CD4-positive, alpha-beta T cell treated with Interleukin-15 for 1 hour (primary cell): ENCODE measurements around the gene PCYT2.

Source experiments
- DNase-seq: peaks from one replicate; pipeline ENCODE4 v3.0.0-alpha.2; 2020

Gene PCYT2

GRCh38 chr17:81942167-81942553, 31.0 kb upstream of the PCYT2 start:
- DNase-seq: no peak

- no peak for DNase-seq
Measured at GRCh38 chr17:81941484-81942166, 30.4 kb upstream of the PCYT2 start.

- no peak for DNase-seq
Measured at GRCh38 chr17:81940538-81941483, 29.6 kb upstream of the PCYT2 start.

GRCh38 chr17:81939881-81940385, 28.7 kb upstream of the PCYT2 start:
- no peak for DNase-seq

DNA sequence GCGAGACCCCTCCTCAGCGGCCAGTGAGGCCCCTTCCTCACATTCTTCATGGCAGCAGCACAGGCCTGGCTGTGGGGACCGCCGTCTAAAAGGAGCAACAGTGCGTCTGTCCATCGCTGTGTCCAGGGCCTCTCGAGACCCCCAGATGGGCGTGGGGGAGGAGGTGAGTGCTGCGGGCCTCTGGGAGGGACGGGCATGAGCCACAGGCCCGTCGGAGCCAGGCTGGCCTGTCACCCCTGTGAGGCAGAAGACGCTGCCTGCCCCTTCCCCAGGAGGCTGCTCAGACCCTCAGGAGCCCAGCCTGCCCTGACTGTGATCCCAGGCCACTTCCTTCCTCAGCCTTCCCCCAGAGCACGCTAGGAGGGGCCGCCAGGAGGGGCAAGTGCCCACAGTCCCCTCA, 28.0 kb upstream of the PCYT2 start:
- no peak for DNase-seq

DNA sequence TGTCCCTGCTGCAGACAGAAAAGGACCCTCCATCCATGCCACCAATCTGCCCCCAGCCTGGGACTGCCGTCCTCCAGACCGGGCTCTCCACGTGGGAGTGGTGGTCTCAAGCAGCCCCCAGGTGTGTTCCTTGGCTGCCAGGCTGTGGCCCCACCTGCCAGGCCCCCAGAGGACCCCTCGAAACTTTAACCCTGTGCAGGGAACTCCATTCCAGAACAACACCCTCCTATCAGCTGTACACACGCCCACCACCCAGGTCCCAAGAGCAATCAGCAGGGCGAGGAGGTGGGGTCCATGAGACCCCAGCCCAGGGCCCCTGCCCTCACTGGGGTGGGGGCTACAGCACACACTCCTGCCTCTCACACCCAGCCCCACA, 24.5 kb upstream of the PCYT2 start:
- DNase-seq: no peak

- DNase-seq: no peak
Measured at GRCh38 chr17:81934850-81935708, 23.9 kb upstream of the PCYT2 start.

DNA sequence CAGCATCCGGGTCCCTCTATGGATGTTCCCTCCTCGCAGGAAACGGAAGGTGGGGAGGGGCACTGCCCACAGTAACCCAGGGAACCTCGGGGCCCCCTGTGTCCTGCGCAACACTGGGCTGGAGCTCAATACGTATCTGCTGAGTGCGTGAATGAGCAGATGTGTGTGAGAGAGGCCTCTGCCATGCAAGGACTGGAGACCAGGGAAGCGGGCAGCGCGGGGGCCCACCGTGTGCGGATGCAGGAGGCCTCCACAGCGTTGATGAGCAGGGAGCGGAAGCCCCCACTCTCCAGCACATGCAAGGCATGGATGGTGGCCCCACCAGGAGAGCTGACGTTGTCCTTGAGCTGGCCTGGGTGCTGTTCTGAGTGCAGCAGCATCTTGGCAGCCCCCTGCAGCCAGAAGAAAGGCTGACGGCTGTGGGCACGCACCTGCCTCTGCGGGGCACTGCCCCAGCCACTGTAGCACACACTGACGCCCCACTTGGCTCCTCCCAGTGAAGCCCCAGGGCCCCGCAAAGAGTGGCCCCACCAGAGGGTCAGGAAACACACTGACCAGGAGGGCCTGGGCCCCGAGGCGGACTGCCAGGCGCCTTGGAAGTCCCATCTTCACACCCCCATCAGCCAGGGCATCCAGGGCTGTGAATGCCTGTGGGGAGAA, 23.0 kb upstream of the PCYT2 start:
- no peak for DNase-seq

DNA sequence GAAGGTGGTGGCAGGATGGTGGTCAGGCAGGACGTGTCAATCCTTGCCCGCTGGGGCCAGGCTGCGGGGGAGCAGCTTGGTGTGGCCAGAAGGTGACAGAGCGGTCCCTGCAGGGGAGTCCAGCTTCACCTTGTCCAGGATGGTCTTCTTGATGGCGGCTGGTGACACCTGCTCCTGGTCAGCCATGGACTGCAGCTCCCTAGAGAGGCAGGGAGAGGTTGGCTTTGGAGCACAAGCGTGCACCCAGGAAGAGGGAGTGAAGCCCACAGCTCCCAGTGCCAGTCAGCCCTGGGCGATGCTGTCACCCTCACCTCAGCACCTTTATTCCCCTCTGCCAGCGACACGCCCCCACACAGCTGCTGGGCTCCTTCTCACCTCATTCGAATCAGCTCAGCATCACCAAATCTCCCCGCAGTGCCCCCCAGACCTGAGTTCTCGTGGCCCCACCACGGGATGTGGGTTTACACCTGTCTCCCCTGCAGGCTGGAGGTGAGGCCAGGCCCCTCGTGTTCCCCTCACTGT, 22.0 kb upstream of the PCYT2 start:
- DNase-seq: no peak

DNA sequence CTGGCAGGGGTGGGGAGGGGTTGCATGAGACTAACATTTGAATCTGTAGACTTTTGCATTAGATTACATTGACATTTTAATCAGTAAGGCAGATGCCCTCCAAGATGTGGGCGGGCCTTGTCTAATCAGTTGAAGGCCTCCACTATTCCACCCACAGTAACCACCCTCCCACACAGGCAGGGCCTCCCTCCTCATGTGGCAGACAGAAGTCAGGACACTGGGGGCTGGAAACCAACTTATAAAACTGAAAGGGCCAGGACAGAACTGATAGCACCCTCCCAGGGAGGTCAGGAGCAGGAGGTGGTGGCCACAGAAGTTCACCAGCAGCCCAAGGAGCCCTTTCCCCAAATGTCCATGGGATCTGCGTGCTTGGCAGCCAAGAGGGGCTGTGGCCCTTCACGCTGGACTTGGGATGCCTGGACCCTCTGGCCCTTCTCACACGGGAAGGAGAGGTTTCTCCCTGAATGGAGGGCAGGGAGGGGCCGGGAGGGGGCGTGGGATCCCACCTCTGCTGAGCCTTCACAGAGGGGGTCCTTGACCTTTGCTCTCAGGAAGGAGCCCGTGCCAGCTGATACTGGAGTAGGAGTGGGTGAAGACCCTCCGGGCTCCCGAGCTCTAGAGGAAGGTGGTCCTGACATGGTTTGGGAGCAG, 21.3 kb upstream of the PCYT2 start:
- DNase-seq: no peak

GRCh38 chr17:81931557-81932332, 20.5 kb upstream of the PCYT2 start:
- no peak for DNase-seq

DNA sequence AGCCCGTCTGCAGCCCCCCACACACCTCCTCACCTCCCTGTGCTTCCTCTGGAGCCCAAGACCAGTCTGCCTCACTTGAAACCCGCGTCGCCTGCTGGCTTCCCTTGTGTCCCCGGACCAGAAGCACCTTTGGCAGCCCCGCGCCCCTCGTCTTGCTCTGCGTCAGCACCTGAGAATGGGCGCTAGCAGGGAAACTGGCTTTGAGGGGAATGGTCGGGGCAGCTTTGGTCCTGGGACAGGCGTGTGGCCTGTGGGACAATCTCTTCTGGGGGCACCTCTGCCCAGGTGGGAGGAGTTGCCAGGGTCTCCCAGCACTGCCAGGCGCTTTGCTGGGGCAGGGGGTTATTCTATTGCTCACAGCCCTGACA, 20.0 kb upstream of the PCYT2 start:
- no peak for DNase-seq

DNA sequence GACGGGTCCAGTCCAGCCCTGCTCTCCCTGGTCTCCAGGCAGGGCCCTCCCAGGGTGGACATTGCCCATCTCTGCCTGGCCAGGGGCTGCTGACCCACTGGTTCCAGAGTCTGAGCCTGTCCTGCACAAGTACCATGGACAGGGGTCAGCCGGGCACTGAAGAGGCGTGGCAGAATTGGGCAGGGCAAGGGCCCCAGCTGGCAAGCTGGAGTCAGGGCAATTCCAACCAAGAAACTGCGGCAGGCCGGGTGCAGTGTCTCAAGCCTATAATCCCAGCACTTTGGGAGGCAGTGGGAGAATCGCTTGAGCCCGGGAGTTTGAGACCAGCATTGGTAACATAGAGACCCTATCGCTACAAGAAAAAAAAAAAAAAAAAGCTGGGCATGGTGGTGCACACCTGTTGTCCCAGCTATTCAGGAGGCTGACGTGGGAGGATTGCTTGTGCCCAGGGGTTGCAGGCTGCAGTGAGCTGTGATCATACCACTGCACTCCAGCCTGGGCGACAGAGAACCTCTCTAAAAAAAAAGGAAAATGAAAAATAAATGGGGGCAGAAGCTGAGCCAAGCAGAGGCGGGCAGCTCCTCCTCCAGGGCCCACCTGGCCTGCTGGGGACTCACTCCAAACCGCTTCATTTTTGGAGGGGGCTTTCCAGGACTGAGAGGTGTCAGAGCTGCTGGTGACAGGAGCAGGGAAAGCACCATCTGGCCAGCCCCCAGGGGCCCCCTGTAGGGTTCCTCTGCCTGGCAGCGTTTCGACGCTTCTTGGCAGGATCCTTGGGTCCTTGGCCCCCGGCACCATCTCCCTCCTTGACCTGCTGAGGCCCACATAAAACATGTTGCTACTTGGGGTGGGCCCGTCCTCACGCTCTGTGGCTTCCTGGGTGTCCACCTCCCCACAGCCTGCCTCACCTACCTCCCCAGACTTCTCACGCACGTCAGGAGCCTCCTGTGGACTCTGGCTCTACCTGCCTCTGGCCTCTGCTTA, 19.2 kb upstream of the PCYT2 start:
- no peak for DNase-seq

DNA sequence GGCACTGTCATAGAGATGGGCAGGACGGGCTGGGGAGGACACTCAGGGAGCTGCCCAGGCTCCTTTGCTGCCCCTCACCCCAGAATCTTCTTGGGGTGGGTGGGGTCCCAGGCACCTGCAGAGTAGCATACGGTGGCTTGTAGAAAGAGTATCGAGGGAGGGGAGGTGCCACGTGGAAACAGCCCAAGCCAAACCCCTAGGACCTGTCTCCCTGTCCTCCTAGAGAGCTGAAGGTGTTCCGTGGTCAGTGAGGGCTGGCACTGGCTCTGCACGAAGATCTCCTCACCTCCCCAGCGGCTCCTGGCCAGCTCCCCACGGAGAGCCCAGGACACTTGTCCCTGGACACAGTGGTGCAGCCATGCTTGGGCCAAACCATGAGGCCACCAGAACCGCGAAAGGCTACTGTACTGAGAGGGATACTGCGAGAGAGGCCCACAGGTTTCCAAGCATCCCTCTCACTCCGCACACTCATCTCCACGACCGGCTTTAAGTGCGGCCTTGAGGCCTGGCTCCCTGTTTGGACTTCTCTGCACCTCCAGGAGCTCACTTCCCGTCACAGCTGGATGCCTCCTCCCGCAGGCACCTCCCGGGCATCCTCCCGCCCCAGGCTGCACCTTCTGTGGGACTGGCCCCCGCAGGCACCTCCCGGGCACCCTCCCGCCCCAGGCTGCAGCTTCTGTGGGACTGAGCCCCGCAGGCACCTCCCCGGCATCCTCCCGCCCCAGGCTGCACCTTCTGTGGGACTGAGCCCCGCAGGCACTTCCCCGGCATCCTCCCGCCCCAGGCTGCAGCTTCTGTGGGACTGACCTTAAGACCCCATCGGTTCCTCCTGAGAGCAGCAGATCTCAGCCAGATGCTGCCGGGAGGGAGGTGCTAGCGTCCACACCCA, 18.3 kb upstream of the PCYT2 start:
- DNase-seq: no peak

DNA sequence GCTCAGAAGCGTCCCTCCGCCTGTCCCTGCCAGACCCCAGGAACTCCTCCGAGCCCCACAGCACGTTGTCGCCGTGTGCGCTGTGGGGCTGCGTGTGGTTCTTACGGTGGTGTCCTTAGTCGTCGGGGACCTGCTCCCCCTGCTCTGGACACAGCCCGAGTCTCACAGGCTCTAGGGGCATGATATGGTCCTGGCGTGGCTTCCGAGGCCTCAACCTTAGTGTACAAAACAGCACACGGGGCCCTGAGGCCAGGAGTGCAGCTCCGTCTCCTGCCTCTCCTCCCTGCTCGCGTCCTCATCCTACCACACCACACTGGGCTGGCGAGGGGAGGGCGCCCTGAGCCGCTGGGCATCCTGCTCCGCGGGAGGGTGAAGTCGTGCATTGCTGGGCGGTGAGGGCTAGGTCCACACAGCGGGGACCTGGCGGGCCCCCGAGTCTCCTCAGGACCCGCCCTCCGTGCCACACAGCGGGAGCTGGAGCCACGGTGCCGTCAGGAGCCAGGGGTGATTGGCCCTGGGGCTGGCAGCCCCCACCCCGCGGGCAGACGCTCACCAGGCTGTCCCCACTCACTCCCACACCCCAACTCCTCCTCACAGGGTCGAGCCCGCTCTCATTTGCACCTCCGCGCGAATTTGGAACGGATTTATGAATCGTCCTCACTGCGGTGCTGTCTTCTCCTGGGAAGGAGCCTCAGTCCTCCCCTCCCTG, 17.5 kb upstream of the PCYT2 start:
- DNase-seq: no peak

- peak; percentile 91 for DNase-seq
Measured at GRCh38 chr17:81927653-81928543, 16.7 kb upstream of the PCYT2 start, which contains the start of gene MAFG. Gene MAFG, minus strand, starts transcription at chr17:81927735. Its CDS starts 4,550 bp downstream, at chr17:81923185.

- DNase-seq: no peak
Measured at GRCh38 chr17:81927152-81927652, 16.0 kb upstream of the PCYT2 start.
